HG03521 (cell line): ENCODE data around the gene SI.
"Not testable (repeated sequence)": the region's sequence is repeated elsewhere in the genome, so short reads cannot be mapped to it uniquely, and the experiment has no call there.

Source experiments
- ATAC-seq: cut with Tn5 transposase; IDR thresholded peaks from one replicate; pipeline ENCODE4 v1.9.1; 2021; ENCODE audit warnings: mild to moderate bottlenecking, moderate library complexity; ENCODE audit not compliant: unreplicated experiment

Gene SI

GRCh38 chr3:165078293-165078692 is at the start of gene SI:
TSS of gene SI (minus strand) at chr3:165078496. CDS start at chr3:165076012, 2,484 bp downstream.
- no peak for ATAC-seq

- ATAC-seq, result no peak
Measured at GRCh38 chr3:165125836-165126235, 47.5 kb upstream of the SI start.

GRCh38 chr3:165111401-165111800 is 33.1 kb upstream of the SI start:
- ATAC-seq, result no peak

DNA sequence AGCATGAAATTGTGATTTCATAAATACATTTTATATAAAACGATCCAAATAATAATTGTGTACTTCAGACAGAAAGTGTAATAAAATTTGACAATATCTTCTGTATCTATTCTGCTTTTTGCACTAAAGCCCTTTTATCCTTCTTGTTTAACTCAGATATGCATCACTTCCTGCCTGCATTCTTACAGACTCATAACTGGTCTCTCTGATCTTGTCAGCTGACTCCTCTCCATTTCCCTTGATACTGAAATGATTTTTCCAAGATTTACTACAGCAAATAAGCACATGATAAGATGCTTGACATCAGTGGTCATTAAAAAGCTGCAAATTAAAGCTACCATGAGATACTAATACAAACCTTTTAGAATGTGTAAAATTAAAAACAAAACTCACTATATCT is 25.3 kb upstream of the SI start:
- ATAC-seq, result no peak

- no peak for ATAC-seq
Measured at GRCh38 chr3:165082650-165083049, 4.4 kb upstream of the SI start.

DNA sequence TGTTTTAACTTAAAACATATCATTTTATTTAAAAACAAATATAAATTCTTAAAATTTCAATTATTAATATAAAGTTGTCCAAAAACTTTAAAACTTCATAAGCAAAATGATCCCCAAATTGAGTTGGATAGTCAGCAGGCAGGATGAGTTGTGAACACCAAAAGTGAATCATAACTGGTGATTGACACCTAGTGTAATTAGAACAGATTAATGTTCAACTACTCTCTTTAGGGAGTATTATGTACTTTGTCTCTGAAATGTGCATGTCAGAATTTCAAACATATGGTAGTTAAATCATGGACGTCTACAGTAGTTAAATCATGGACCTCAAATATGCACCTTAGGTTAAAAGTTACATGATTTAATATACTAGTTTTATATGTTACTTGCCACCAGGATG is 2.9 kb upstream of the SI start:
- no peak for ATAC-seq

- no peak for ATAC-seq
Measured at GRCh38 chr3:165075695-165076094, 2.6 kb downstream of the SI start.

GRCh38 chr3:165070682-165071081 is 7.6 kb downstream of the SI start:
- no peak for ATAC-seq

DNA sequence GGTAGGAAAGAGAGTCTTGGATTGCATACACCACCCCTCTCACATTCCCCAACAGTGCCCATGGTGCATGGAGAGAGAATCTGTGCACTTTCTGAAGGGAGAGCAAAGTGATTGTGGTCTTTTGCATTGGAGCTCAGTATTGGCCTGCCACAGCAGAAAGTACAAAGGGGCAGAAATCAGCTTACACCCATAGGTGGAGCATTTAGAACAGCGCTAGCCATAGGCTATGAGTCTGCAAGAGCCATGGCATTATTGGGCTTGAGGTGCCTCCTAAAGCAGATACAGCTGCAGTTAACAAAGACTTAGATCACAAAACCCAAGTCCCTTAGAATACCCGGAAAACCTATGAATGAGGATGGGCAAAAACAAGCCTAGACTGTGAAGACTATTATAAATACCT is 21.8 kb downstream of the SI start:
- ATAC-seq, result no peak

DNA sequence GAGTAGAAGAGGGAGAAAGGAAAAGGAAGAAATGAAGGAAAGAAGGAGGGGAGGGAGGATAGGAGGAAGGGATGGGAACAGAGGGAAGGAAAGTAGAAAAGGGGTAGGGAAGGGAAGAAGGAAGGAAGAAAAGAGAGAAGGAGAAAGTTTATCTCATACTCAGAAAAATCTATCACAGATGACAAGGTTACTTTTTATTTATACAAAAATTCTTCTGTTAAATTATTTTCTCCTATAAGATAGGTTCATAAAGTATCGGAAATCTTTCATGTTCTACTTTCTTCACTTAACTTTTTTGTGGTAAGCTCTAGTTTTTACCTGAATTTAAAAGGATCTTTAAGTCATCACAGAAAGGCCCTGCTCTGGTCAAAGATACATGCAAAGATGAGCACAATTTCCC is 38.1 kb downstream of the SI start:
- ATAC-seq, result no peak

- ATAC-seq, result no peak
Measured at GRCh38 chr3:165011557-165011956, 66.7 kb downstream of the SI start.

- ATAC-seq, result no peak
Measured at GRCh38 chr3:164984947-164985346, 93.3 kb downstream of the SI start.

- no peak for ATAC-seq
Measured at GRCh38 chr3:164962610-164963009, 115.7 kb downstream of the SI start.

GRCh38 chr3:164952966-164953365 is 125.3 kb downstream of the SI start:
- ATAC-seq, result no peak

- ATAC-seq, result not testable (repeated sequence)
Measured at GRCh38 chr3:164951403-164951802, 126.9 kb downstream of the SI start.

DNA sequence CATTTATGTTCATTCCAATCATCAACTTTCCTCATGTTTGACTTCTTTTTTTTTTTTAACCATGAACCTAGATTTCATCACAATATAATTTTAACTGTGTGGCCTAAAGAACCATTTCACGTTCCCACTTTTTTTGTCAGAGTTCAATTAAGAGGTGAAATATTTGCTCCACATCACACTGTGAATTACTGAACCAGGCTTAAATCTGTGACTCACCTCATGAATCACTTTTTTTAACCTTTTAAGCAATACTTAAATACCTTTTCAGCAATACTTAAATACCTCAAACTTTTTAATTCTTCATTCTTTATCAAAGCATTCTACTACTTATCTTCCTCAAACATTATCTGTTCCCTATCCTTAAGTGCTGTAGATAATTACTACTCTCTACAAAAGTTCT is 137.6 kb downstream of the SI start:
- ATAC-seq, result no peak

DNA sequence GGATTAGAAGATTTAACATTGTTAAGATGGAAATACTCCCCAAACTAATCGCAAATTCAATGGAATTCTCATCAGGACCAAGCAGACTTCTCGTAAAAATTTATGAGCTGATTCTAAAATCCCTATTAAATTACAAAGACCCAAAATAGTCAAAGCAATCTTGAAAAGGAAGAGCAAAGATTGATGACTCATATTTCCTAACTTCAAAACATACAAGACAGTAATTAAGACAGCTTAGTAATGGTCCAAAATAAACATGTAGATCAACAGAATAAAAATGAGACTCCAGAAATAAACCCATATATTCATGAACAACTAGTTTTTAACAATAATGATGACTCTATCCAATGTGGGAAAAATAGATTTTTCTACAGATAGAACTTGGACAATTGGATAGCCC is 148.7 kb downstream of the SI start:
- ATAC-seq, result no peak
